ENCODE data around the gene BPIFB1. TPM values are rescaled to one million over a fixed set of nuclear protein-coding genes. Genes with fewer than 3 reads are reported as not detected.

The BPIFB1 gene
- total RNA-seq, 2 experiments from 2014 or later = not detected

DNA sequence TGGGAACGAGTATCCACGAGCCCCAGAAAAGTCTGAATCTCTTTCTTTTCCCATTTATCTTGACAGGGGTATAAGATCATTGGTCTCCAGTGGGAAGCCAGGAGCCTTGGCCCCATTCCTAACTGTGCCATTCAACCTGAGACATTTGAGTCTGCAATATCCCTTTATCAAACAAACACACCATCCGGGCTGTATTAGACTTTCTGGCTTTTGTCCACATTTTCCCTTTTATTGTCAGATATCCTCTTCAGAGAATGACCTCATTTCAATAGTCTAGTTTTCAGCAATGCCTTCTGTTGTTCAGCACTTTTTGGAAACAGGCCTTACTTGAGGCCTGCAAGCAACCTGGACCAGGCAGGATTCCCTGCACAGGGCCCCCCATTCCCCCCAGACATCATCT is 31.5 kb upstream of the BPIFB1 start:
- Mint-ChIP-seq H3K27ac (no peak overlapping the region), H3K4me1 (ENCODE audit: low read depth) (no peaks in the 10 kb centered on the region), H3K36me3 (ENCODE audit: low read depth) (no peaks in the 10 kb centered on the region), H3K27me3 (ENCODE audit: low read depth) (peaks cover 3% of the 10 kb centered on the region), H3K4me3 (no peak overlapping the region), H3K9me3 (no peaks in the 10 kb centered on the region)
- CTCF ChIA-PET = no interaction called here
- no peak for DNase-seq
- intact Hi-C loops (cut with micrococcal nuclease) = no loop called here

DNA sequence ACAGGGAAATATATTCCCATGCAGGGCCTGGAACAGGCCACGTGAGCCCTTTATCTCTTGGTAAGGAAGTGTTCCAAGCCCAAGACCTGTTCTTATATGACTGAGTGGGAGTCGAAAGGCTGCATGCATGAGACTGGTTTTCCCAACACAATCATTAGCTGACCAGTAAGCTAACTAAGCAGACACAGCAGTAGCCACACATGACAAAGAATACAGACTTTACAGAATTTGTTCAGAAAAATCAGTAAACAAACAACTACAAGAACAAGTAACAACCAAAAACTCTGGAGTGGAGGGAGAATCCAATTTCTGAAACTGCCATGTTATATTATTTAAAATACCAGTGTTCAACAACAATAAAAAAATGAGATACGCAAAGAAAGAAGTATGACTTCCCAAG is 30.6 kb upstream of the BPIFB1 start:
- H3K9me3 Mint-ChIP-seq = no peaks in the 10 kb centered on the region
- H3K27ac Mint-ChIP-seq = no peak overlapping the region
- no peak overlapping the region for H3K4me3 Mint-ChIP-seq
- intact Hi-C loops (cut with micrococcal nuclease) = no loop called here
- H3K4me1 Mint-ChIP-seq (ENCODE audit: low read depth) = no peaks in the 10 kb centered on the region
- no peak for DNase-seq
- H3K36me3 Mint-ChIP-seq (ENCODE audit: low read depth) = no peaks in the 10 kb centered on the region
- CTCF ChIA-PET = no interaction called here
- H3K27me3 Mint-ChIP-seq (ENCODE audit: low read depth) = peaks cover 3% of the 10 kb centered on the region

DNA sequence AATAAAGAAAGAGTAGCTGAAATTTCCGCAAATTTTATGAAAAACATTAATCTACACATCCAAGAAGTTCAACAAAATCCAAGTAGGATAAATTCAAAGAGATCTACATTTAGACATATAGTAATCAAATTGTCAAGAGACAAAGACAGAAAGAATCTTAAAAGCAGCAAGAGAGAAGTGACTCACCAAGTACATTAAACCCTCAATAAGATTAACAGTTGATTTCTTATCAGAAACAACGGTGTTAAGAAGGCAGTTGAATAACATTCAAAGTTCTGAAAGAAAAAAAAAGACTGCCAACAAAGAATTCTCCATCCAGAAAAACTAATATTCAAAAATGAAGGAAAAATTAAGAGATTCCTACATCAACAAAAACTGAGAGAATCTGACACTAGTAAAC is 28.0 kb upstream of the BPIFB1 start:
- Mint-ChIP-seq H3K36me3 (ENCODE audit: low read depth) (no peaks in the 10 kb centered on the region), H3K27me3 (ENCODE audit: low read depth) (peaks cover 3% of the 10 kb centered on the region), H3K4me3 (no peak overlapping the region), H3K4me1 (ENCODE audit: low read depth) (no peaks in the 10 kb centered on the region), H3K9me3 (no peaks in the 10 kb centered on the region), H3K27ac (no peak overlapping the region)
- DNase-seq = no peak
- intact Hi-C loops (cut with micrococcal nuclease) = no loop called here
- CTCF ChIA-PET = no interaction called here

DNA sequence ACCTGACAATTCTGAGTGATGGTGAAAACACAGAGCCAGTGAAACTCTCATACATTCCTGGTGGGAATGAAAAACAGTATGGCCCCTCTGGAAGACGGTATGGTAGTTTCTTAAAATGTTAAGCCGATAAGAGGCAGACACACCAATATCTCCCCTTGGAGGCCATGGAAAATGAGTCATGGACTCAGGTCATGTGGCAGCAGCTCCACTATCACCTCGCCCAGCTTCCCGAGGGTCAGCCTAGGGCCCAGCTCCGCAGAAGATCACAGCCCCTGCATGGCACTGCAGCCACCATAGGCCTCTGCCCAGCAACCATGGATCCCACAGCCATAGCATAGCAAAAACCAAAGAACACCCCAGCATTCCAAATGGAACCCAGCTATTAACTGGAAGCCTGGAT is 25.8 kb upstream of the BPIFB1 start:
- DNase-seq = no peak
- CTCF ChIA-PET = no interaction called here
- no peak overlapping the region for H3K4me3 Mint-ChIP-seq
- no peaks in the 10 kb centered on the region for H3K4me1 Mint-ChIP-seq (ENCODE audit: low read depth)
- H3K36me3 Mint-ChIP-seq (ENCODE audit: low read depth) = no peaks in the 10 kb centered on the region
- no peaks in the 10 kb centered on the region for H3K9me3 Mint-ChIP-seq
- H3K27me3 Mint-ChIP-seq (ENCODE audit: low read depth) = peaks cover 8% of the 10 kb centered on the region
- H3K27ac Mint-ChIP-seq = no peak overlapping the region
- intact Hi-C loops (cut with micrococcal nuclease) = no loop called here

DNA sequence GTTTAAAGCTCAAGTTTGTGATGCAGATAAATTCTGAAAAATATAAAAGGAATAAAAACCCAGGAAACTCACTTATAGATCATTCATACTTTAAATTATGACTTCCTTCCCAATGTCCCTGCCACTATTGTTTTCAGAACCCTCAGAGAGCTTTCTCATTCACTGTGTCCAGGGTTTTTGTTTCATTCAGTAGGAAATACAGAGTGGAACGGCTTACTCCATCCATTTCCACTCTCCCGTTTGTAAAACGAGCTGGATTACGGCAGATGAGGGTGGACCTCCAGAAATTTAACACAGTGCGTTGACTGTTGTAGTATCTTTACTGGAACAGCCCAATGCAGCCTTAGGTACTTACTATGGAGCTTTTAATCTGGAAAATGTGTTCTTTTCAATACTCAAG is 23.6 kb upstream of the BPIFB1 start:
- no peak overlapping the region for H3K27ac Mint-ChIP-seq
- intact Hi-C loops (cut with micrococcal nuclease) = no loop called here
- H3K36me3 Mint-ChIP-seq (ENCODE audit: low read depth) = no peaks in the 10 kb centered on the region
- H3K27me3 Mint-ChIP-seq (ENCODE audit: low read depth) = peaks cover 8% of the 10 kb centered on the region
- no peak for DNase-seq
- no peaks in the 10 kb centered on the region for H3K9me3 Mint-ChIP-seq
- CTCF ChIA-PET = interaction anchor here (1.1 kb wide), 1 partner anchor 16 kb away, joined by 3 read pairs; no protein-coding TSS in a partner anchor
- no peaks in the 10 kb centered on the region for H3K4me1 Mint-ChIP-seq (ENCODE audit: low read depth)
- H3K4me3 Mint-ChIP-seq = no peak overlapping the region

GRCh38 chr20:33261465-33261864 is 21.5 kb upstream of the BPIFB1 start:
- Mint-ChIP-seq H3K4me1 (ENCODE audit: low read depth) (no peaks in the 10 kb centered on the region), H3K36me3 (ENCODE audit: low read depth) (no peaks in the 10 kb centered on the region), H3K4me3 (no peak overlapping the region), H3K27me3 (ENCODE audit: low read depth) (peaks cover 10% of the 10 kb centered on the region), H3K9me3 (no peaks in the 10 kb centered on the region), H3K27ac (no peak overlapping the region)
- CTCF ChIA-PET = interaction anchor here (0.7 to 1.4 kb wide), 2 partner anchors 31 to 32 kb away, joined by 3 to 6 read pairs; no protein-coding TSS in a partner anchor
- intact Hi-C loops (cut with micrococcal nuclease) = no loop called here
- no peak for DNase-seq

GRCh38 chr20:33262658-33263065 is 20.4 kb upstream of the BPIFB1 start:
- Mint-ChIP-seq H3K9me3 (no peaks in the 10 kb centered on the region), H3K27ac (no peak overlapping the region), H3K4me3 (no peak overlapping the region), H3K4me1 (ENCODE audit: low read depth) (no peaks in the 10 kb centered on the region), H3K27me3 (ENCODE audit: low read depth) (peaks cover 13% of the 10 kb centered on the region), H3K36me3 (ENCODE audit: low read depth) (no peaks in the 10 kb centered on the region)
- CTCF ChIA-PET = interaction anchor here (0.8 to 1.3 kb wide), 5 partner anchors 25 to 100 kb away, joined by 3 to 7 read pairs (median 4); no protein-coding TSS in a partner anchor
- DNase-seq = peak; percentile 28
- intact Hi-C loops (cut with micrococcal nuclease) = no loop called here

- CTCF ChIA-PET = interaction anchor here (0.7 kb wide), 1 partner anchor 11 kb away, joined by 4 read pairs; no protein-coding TSS in a partner anchor
- Mint-ChIP-seq H3K27ac (no peak overlapping the region), H3K9me3 (no peaks in the 10 kb centered on the region), H3K36me3 (ENCODE audit: low read depth) (no peaks in the 10 kb centered on the region), H3K4me3 (no peak overlapping the region), H3K27me3 (ENCODE audit: low read depth) (peaks cover 17% of the 10 kb centered on the region), H3K4me1 (ENCODE audit: low read depth) (no peaks in the 10 kb centered on the region)
- intact Hi-C loops (cut with micrococcal nuclease) = no loop called here
- DNase-seq = no peak
Observed at GRCh38 chr20:33263784-33264183, 19.2 kb upstream of the BPIFB1 start.

DNA sequence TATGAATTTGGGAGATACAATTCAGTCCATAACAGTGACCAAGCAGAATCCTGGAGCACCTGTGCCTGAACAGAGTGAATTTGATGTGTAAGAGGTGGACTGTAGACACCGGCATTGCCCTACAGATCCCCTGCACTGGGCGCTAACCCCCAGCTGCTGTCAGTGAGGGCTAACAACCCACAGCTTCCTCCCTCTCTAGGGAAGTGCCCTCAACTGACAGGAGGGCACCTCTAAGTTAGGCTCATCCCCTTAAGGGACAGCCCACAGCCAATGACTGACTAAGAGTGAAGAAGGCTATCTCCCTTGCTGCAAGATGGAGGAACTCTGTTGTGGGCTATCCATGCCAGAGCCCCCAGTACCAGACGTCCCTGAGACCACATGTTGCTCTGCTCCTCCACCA is 15.3 kb upstream of the BPIFB1 start:
- H3K4me3 Mint-ChIP-seq = no peak overlapping the region
- CTCF ChIA-PET = interaction anchor here (0.6 kb wide), 1 partner anchor 73 kb away, joined by 3 read pairs; no protein-coding TSS in a partner anchor
- peaks cover 12% of the 10 kb centered on the region for H3K27me3 Mint-ChIP-seq (ENCODE audit: low read depth)
- H3K9me3 Mint-ChIP-seq = no peaks in the 10 kb centered on the region
- intact Hi-C loops (cut with micrococcal nuclease) = no loop called here
- no peaks in the 10 kb centered on the region for H3K4me1 Mint-ChIP-seq (ENCODE audit: low read depth)
- DNase-seq = no peak
- no peak overlapping the region for H3K27ac Mint-ChIP-seq
- H3K36me3 Mint-ChIP-seq (ENCODE audit: low read depth) = no peaks in the 10 kb centered on the region

GRCh38 chr20:33272155-33272873 is 10.7 kb upstream of the BPIFB1 start:
- Mint-ChIP-seq H3K4me1 (ENCODE audit: low read depth) (no peaks in the 10 kb centered on the region), H3K27ac (no peak overlapping the region), H3K9me3 (no peaks in the 10 kb centered on the region), H3K27me3 (ENCODE audit: low read depth) (peaks cover 5% of the 10 kb centered on the region), H3K4me3 (no peak overlapping the region), H3K36me3 (ENCODE audit: low read depth) (no peaks in the 10 kb centered on the region)
- CTCF ChIA-PET = no interaction called here
- no peak for DNase-seq
- intact Hi-C loops (cut with micrococcal nuclease) = no loop called here

DNA sequence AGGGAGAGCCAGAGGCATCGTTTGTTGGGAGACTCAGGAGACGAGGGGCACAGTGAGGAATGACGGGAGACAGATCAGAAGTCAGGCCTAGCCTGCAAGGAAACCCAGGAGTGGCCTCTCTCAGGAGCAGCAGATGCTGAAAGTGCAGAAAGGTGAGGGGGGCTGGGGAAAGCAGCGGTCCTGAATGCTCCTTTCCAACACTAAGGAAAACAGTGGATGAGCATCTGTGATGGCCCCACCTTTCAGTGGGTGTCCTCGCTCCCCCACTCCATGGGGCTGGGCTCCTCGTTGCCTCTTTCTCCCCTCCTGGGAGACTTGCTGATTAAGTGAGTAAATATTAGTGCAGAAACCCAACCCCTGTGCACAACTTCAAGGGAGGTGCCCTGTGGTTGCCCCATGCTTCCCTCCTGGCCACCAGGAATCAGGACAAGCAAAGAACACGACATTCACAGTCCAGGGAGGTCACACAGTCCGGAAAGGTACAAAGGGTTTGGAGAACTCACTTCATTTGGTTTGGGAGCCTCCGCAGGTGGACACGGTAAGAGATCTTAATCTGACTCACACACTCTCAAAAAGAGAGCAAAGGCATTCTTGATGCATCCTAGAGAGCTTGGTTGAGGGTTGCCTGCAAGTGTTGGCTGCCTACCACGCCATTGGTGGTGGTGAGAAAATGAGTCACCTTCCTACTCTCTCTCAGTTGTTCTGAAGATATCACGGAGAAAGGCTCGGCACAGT is 9.7 kb upstream of the BPIFB1 start:
- H3K27me3 Mint-ChIP-seq (ENCODE audit: low read depth) = peaks cover 2% of the 10 kb centered on the region
- no peaks in the 10 kb centered on the region for H3K9me3 Mint-ChIP-seq
- CTCF ChIA-PET = no interaction called here
- no peak for DNase-seq
- no peak overlapping the region for H3K4me3 Mint-ChIP-seq
- no peaks in the 10 kb centered on the region for H3K4me1 Mint-ChIP-seq (ENCODE audit: low read depth)
- H3K36me3 Mint-ChIP-seq (ENCODE audit: low read depth) = no peaks in the 10 kb centered on the region
- intact Hi-C loops (cut with micrococcal nuclease) = no loop called here
- H3K27ac Mint-ChIP-seq = no peak overlapping the region

- H3K36me3 Mint-ChIP-seq (ENCODE audit: low read depth) = no peaks in the 10 kb centered on the region
- no peaks in the 10 kb centered on the region for H3K9me3 Mint-ChIP-seq
- peaks cover 2% of the 10 kb centered on the region for H3K27me3 Mint-ChIP-seq (ENCODE audit: low read depth)
- CTCF ChIA-PET = interaction anchor here (0.8 to 1.1 kb wide), 2 partner anchors 11 to 15 kb away, joined by 3 to 4 read pairs; no protein-coding TSS in a partner anchor
- DNase-seq = no peak
- H3K4me1 Mint-ChIP-seq (ENCODE audit: low read depth) = no peaks in the 10 kb centered on the region
- H3K4me3 Mint-ChIP-seq = no peak overlapping the region
- no peak overlapping the region for H3K27ac Mint-ChIP-seq
- intact Hi-C loops (cut with micrococcal nuclease) = no loop called here
Observed at GRCh38 chr20:33275215-33275614, 7.8 kb upstream of the BPIFB1 start.

DNA sequence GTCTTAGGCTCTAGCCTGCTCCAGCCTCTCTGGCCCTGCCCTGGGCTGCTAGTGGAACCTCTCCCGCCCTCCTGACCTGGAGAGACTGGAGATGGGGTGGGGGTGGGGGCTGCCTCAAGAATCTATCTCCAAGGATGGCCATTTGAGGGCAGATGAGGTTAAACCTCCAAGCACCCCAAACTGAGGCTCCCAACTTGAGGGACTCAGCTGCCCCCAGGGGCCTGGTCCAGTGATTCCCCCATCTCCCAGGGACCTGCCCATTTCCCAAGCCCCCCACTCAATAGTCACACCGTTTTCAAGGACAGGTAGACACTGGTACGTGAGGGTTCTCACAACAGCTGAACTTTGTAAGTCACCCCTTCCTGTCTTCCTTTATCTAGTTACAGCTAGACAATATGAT is 7.1 kb upstream of the BPIFB1 start:
- H3K27me3 Mint-ChIP-seq (ENCODE audit: low read depth) = peaks cover 2% of the 10 kb centered on the region
- CTCF ChIA-PET = interaction anchor here (1.1 kb wide), 1 partner anchor 16 kb away, joined by 3 read pairs; no protein-coding TSS in a partner anchor
- intact Hi-C loops (cut with micrococcal nuclease) = no loop called here

More for the DNA sequence above, 7.1 kb upstream of the BPIFB1 start:
- no peaks in the 10 kb centered on the region for H3K36me3 Mint-ChIP-seq (ENCODE audit: low read depth)
- H3K27ac Mint-ChIP-seq = no peak overlapping the region
- no peak overlapping the region for H3K4me3 Mint-ChIP-seq
- no peaks in the 10 kb centered on the region for H3K9me3 Mint-ChIP-seq
- no peaks in the 10 kb centered on the region for H3K4me1 Mint-ChIP-seq (ENCODE audit: low read depth)
- DNase-seq = no peak

All from activated naive CD4-positive, alpha-beta T cell treated with anti-CD3 and anti-CD28 coated beads for 36 hours (primary cell).